Lower lobe of right lung (tissue), 2 donors: ENCODE results near the gene INTS6. TPM values are rescaled to one million over a fixed set of nuclear protein-coding genes. Genes with fewer than 3 reads are reported as not detected.

ENCODE experiments used
- ATAC-seq, 2 donors: fragments of 200-7000 bp; cut with Tn5 transposase; one replicate each; pipeline ENCODE4 v1.9.1; 2020 to 2022; ENCODE audit warnings: mild to moderate bottlenecking in 2 of 2, moderate library complexity in 2 of 2
- DNase-seq: peaks from one replicate; pipeline ENCODE4 v3.0.0-alpha.2; 2020
- H3K27ac ChIP-seq: fragments of 200-600 bp; one replicate; pipeline ENCODE4 v1.8.0; 2022
- H3K27me3 ChIP-seq: fragments of 200-600 bp; one replicate; pipeline ENCODE4 v1.8.0; 2022; ENCODE audit warnings: low read depth
- H3K36me3 ChIP-seq: fragments of 200-600 bp; one replicate; pipeline ENCODE4 v1.8.0; 2022; ENCODE audit warnings: mild to moderate bottlenecking
- H3K4me1 ChIP-seq: fragments of 200-600 bp; one replicate; pipeline ENCODE4 v1.8.0; 2022
- H3K4me3 ChIP-seq: fragments of 200-600 bp; one replicate; pipeline ENCODE4 v1.8.0; 2022; ENCODE audit warnings: mild to moderate bottlenecking
- H3K9me3 ChIP-seq: fragments of 200-600 bp; one replicate; pipeline ENCODE4 v1.8.0; 2022
- CTCF ChIP-seq: fragments of 200-600 bp; IDR thresholded peaks from one replicate; pipeline ENCODE4 v1.8.0; 2022; ENCODE audit warnings: antibody characterized with exemption, mild to moderate bottlenecking
- intact Hi-C: fragments of 100-400 bp; cut with DNase I; formaldehyde crosslinking; loops from one replicate; pipeline ENCODE4 v1.11.0; 2022
- total RNA-seq: library from RNA; stranded (reverse); fragmentation: NEBNext Ultra II Directional; extraction: Animal tissue kit (Norgen Biotek cat#: 25700); gene quantifications from one replicate; pipeline ENCODE4 v1.2.1, GENCODE V29; 2021
- donor health status: DM: no; HTN: yes; CAD: no; lungs with severe emphysema.

Gene INTS6
- total RNA-seq, 1 donor from 2014 or later = 29.5 TPM

- no peak overlapping the region for H3K27ac ChIP-seq
- intact Hi-C loops = no loop called here
- H3K9me3 ChIP-seq = no peaks in the 10 kb centered on the region
- H3K4me3 ChIP-seq = no peak overlapping the region
- H3K36me3 ChIP-seq = peaks cover 63% of the 10 kb centered on the region
- ATAC-seq (peak; percentile 81 to 96), DNase-seq (no peak)
- no peaks in the 10 kb centered on the region for H3K27me3 ChIP-seq
- no peak for TF ChIP-seq CTCF
- H3K4me1 ChIP-seq = no peaks in the 10 kb centered on the region
These were observed 72.6 kb downstream of the INTS6 start for GRCh38 chr13:51380269-51380668.

- H3K9me3 ChIP-seq = no peaks in the 10 kb centered on the region
- peaks cover 69% of the 10 kb centered on the region for H3K36me3 ChIP-seq
- no peaks in the 10 kb centered on the region for H3K27me3 ChIP-seq
- DNase-seq (no peak), ATAC-seq (no peak)
- no peak overlapping the region for H3K27ac ChIP-seq
- TF ChIP-seq CTCF = no peak
- intact Hi-C loops = no loop called here
- H3K4me1 ChIP-seq = no peaks in the 10 kb centered on the region
- no peak overlapping the region for H3K4me3 ChIP-seq
These were observed 79.4 kb downstream of the INTS6 start for GRCh38 chr13:51373451-51373850.

- ATAC-seq (no peak), DNase-seq (no peak)
- Histone ChIP-seq H3K4me1 (no peaks in the 10 kb centered on the region), H3K27ac (no peak overlapping the region), H3K27me3 (no peaks in the 10 kb centered on the region), H3K36me3 (peaks cover 71% of the 10 kb centered on the region), H3K9me3 (no peaks in the 10 kb centered on the region), H3K4me3 (no peak overlapping the region)
- TF ChIP-seq CTCF = no peak
- intact Hi-C loops = no loop called here
These were observed 81.0 kb downstream of the INTS6 start for GRCh38 chr13:51371768-51372399.

- TF ChIP-seq CTCF = no peak
- ATAC-seq (no peak), DNase-seq (no peak)
- Histone ChIP-seq H3K4me3 (no peak overlapping the region), H3K27ac (no peak overlapping the region), H3K27me3 (no peaks in the 10 kb centered on the region), H3K4me1 (no peaks in the 10 kb centered on the region), H3K9me3 (no peaks in the 10 kb centered on the region), H3K36me3 (peaks cover 71% of the 10 kb centered on the region)
- intact Hi-C loops = no loop called here
These were observed 82.0 kb downstream of the INTS6 start for GRCh38 chr13:51370811-51371210.

GRCh38 chr13:51370116-51370515 lies 82.7 kb downstream of the INTS6 start:
- no peaks in the 10 kb centered on the region for H3K4me1 ChIP-seq
- no peak overlapping the region for H3K27ac ChIP-seq
- intact Hi-C loops = no loop called here
- no peak for TF ChIP-seq CTCF
- H3K27me3 ChIP-seq = no peaks in the 10 kb centered on the region
- H3K4me3 ChIP-seq = no peak overlapping the region
- no peak for DNase-seq
- no peaks in the 10 kb centered on the region for H3K9me3 ChIP-seq
- ATAC-seq = peak; percentile 62 to 64
- H3K36me3 ChIP-seq = peaks cover 71% of the 10 kb centered on the region
